ENCODE results near the gene RPP30. TPM values are rescaled to one million over a fixed set of nuclear protein-coding genes. Genes with fewer than 3 reads are reported as not detected.
A peak's percentile ranks its signal among the peaks of the same experiment; 100 is the strongest.
"Not testable (repeated sequence)": the region's sequence is repeated elsewhere in the genome, so short reads cannot be mapped to it uniquely, and the experiment has no call there.

The RPP30 gene
- total RNA-seq, 1 experiment from 2014 or later, result 74.5 TPM

- BruUV-seq (replicated peaks), result no TSS peak
- ChIA-PET POLR2A (ENCODE audit: low non-redundant PET) (no interaction called here), CTCF (no interaction called here)
- TF ChIP-seq CTCF (conservative IDR thresholded peaks at IDR 0.05; ENCODE audit: low read depth, low read length) (no peak), EZH2 (IDR thresholded peaks at IDR 0.05; ENCODE audit: borderline replicate concordance, low read depth, low read length, poor library complexity, severe bottlenecking) (no peak)
- H3K27me3 ChIP-seq (replicated peaks; ENCODE audit: insufficient read depth, low read depth, low read length, poor library complexity), result no peaks in the 10 kb centered on the region
- H3K27ac ChIP-seq (ENCODE audit: low read depth, low read length, poor library complexity, severe bottlenecking), result no peak overlapping the region
- no peaks in the 10 kb centered on the region for H3K36me3 ChIP-seq (ENCODE audit: insufficient read depth, low read length, poor library complexity, severe bottlenecking)
- no peak overlapping the region for H3K4me3 ChIP-seq (ENCODE audit: low read depth, low read length, poor library complexity, severe bottlenecking)
- no peaks in the 10 kb centered on the region for H3K4me1 ChIP-seq (ENCODE audit: insufficient read depth, low read length, poor library complexity, severe bottlenecking)
- DNase-seq (ENCODE audit: low spot score), result peak; percentile 33
- intact Hi-C loops (cut with micrococcal nuclease; ENCODE audit: unreplicated experiment), result no loop called here
- H3K9me3 ChIP-seq (ENCODE audit: low read depth, low read length, poor library complexity, severe bottlenecking), result no peaks in the 10 kb centered on the region
These were observed 66.0 kb downstream of the RPP30 start for GRCh38 chr10:90937645-90938258.

- H3K4me3 ChIP-seq (ENCODE audit: low read depth, low read length, poor library complexity, severe bottlenecking), result no peak overlapping the region
- H3K9me3 ChIP-seq (ENCODE audit: low read depth, low read length, poor library complexity, severe bottlenecking), result no peaks in the 10 kb centered on the region
- intact Hi-C loops (cut with micrococcal nuclease; ENCODE audit: unreplicated experiment), result no loop called here
- no TSS peak for BruUV-seq (replicated peaks)
- no peaks in the 10 kb centered on the region for H3K36me3 ChIP-seq (ENCODE audit: insufficient read depth, low read length, poor library complexity, severe bottlenecking)
- POLR2A ChIA-PET (ENCODE audit: low non-redundant PET), result no interaction called here
- DNase-seq (ENCODE audit: low spot score), result no peak
- TF ChIP-seq CTCF (conservative IDR thresholded peaks at IDR 0.05; ENCODE audit: low read depth, low read length) (no peak), EZH2 (IDR thresholded peaks at IDR 0.05; ENCODE audit: borderline replicate concordance, low read depth, low read length, poor library complexity, severe bottlenecking) (no peak)
- no peak overlapping the region for H3K27ac ChIP-seq (ENCODE audit: low read depth, low read length, poor library complexity, severe bottlenecking)
- CTCF ChIA-PET, result no interaction called here
- no peaks in the 10 kb centered on the region for H3K27me3 ChIP-seq (replicated peaks; ENCODE audit: insufficient read depth, low read depth, low read length, poor library complexity)
- H3K4me1 ChIP-seq (ENCODE audit: insufficient read depth, low read length, poor library complexity, severe bottlenecking), result no peaks in the 10 kb centered on the region
These were observed 67.3 kb downstream of the RPP30 start for GRCh38 chr10:90939116-90939515.

- POLR2A ChIA-PET (ENCODE audit: low non-redundant PET), result no interaction called here
- H3K27me3 ChIP-seq (replicated peaks; ENCODE audit: insufficient read depth, low read depth, low read length, poor library complexity), result no peaks in the 10 kb centered on the region
- no TSS peak for BruUV-seq (replicated peaks)
- H3K36me3 ChIP-seq (ENCODE audit: insufficient read depth, low read length, poor library complexity, severe bottlenecking), result no peaks in the 10 kb centered on the region
- H3K9me3 ChIP-seq (ENCODE audit: low read depth, low read length, poor library complexity, severe bottlenecking), result no peaks in the 10 kb centered on the region
- no peaks in the 10 kb centered on the region for H3K4me1 ChIP-seq (ENCODE audit: insufficient read depth, low read length, poor library complexity, severe bottlenecking)
- DNase-seq (ENCODE audit: low spot score), result no peak
- H3K27ac ChIP-seq (ENCODE audit: low read depth, low read length, poor library complexity, severe bottlenecking), result no peak overlapping the region
- intact Hi-C loops (cut with micrococcal nuclease; ENCODE audit: unreplicated experiment), result no loop called here
- TF ChIP-seq EZH2 (IDR thresholded peaks at IDR 0.05; ENCODE audit: borderline replicate concordance, low read depth, low read length, poor library complexity, severe bottlenecking) (no peak), CTCF (conservative IDR thresholded peaks at IDR 0.05; ENCODE audit: low read depth, low read length) (no peak)
- H3K4me3 ChIP-seq (ENCODE audit: low read depth, low read length, poor library complexity, severe bottlenecking), result no peak overlapping the region
- CTCF ChIA-PET, result no interaction called here
These were observed 67.9 kb downstream of the RPP30 start for GRCh38 chr10:90939648-90940047.

- CTCF ChIA-PET; H3K4me3 ChIP-seq (ENCODE audit: low read depth, low read length, poor library complexity, severe bottlenecking): not testable (repeated sequence)
These were observed 71.2 kb downstream of the RPP30 start for GRCh38 chr10:90942980-90943379.

More at GRCh38 chr10:90942980-90943379, 71.2 kb downstream of the RPP30 start:
- DNase-seq (ENCODE audit: low spot score); H3K27me3 ChIP-seq (replicated peaks; ENCODE audit: insufficient read depth, low read depth, low read length, poor library complexity); H3K36me3 ChIP-seq (ENCODE audit: insufficient read depth, low read length, poor library complexity, severe bottlenecking); H3K9me3 ChIP-seq (ENCODE audit: low read depth, low read length, poor library complexity, severe bottlenecking); POLR2A ChIA-PET (ENCODE audit: low non-redundant PET); BruUV-seq (replicated peaks); H3K4me1 ChIP-seq (ENCODE audit: insufficient read depth, low read length, poor library complexity, severe bottlenecking); H3K27ac ChIP-seq (ENCODE audit: low read depth, low read length, poor library complexity, severe bottlenecking); intact Hi-C loops (cut with micrococcal nuclease; ENCODE audit: unreplicated experiment): not testable (repeated sequence)

All from A673 (cell line).